Vagina (tissue), 2 donors: ENCODE data around the gene CPNE8. TPM values are rescaled to one million over a fixed set of nuclear protein-coding genes. Genes with fewer than 3 reads are reported as not detected.

Source experiments
- DNase-seq, 2 donors: peaks; one replicate each; pipeline ENCODE4 v3.0.0-alpha.2; 2017; ENCODE audit errors: extremely low spot score in 2 of 2
- H3K27ac ChIP-seq: fragments of 200-600 bp; sonication (generic); one replicate; pipeline ENCODE4 v1.5.1; 2019
- H3K27me3 ChIP-seq: fragments of 200-600 bp; sonication (generic); one replicate; pipeline ENCODE4 v1.5.1; 2019
- H3K36me3 ChIP-seq, 2 donors: fragments of 200-600 bp; sonication (generic); one replicate each; pipeline ENCODE4 v1.5.1; 2017 to 2019
- H3K4me1 ChIP-seq: fragments of 200-600 bp; sonication (generic); one replicate; pipeline ENCODE4 v1.5.1; 2019
- H3K4me3 ChIP-seq, 2 donors: fragments of 200-600 bp; sonication (generic); 1 replicate in 1 of 2; 2 replicates in 1 of 2; pipeline ENCODE4 v1.5.1; 2016 to 2019
- H3K9me3 ChIP-seq: fragments of 200-600 bp; sonication (generic); one replicate; pipeline ENCODE4 v1.5.1; 2019
- POLR2A ChIP-seq, 2 donors: fragments of 450-650 bp; IDR thresholded peaks; one replicate each; pipeline ENCODE4 v1.6.1; 2017; ENCODE audit warnings: antibody characterized with exemption in 2 of 2, mild to moderate bottlenecking in 2 of 2, moderate library complexity in 2 of 2
- POLR2AphosphoS5 ChIP-seq, 2 donors: sonication (generic); formaldehyde crosslinking; IDR thresholded peaks; one replicate each; pipeline ENCODE4 v1.9.0; 2017; ENCODE audit warnings: antibody characterized with exemption in 2 of 2, mild to moderate bottlenecking in 2 of 2, low read depth in 1 of 2; ENCODE audit not compliant: insufficient read depth in 1 of 2
- intact Hi-C: fragments of 100-400 bp; cut with DNase I; formaldehyde crosslinking; loops from one replicate; pipeline ENCODE4 v1.15.1; 2023
- total RNA-seq: library from RNA; depleted of rRNA; stranded (reverse); fragments of >200 nt; gene quantifications from one replicate; pipeline ENCODE4 v1.2.3, GENCODE V29; 2016
- TF ChIP-seq, protein P1 (sequence below), 3 experiments: fragments of 450-650 bp in 2 of 3; fragments of 200-600 bp in 1 of 3; sonication (generic) in 1 of 3; IDR thresholded peaks; one replicate each; pipeline ENCODE4 v1.5.1; 2017 to 2019; ENCODE audit warnings: antibody characterized with exemption in 3 of 3, mild to moderate bottlenecking in 2 of 3, moderate library complexity in 2 of 3

The CPNE8 gene
- total RNA-seq, 1 donor from 2014 or later, result 15.0 TPM

DNA sequence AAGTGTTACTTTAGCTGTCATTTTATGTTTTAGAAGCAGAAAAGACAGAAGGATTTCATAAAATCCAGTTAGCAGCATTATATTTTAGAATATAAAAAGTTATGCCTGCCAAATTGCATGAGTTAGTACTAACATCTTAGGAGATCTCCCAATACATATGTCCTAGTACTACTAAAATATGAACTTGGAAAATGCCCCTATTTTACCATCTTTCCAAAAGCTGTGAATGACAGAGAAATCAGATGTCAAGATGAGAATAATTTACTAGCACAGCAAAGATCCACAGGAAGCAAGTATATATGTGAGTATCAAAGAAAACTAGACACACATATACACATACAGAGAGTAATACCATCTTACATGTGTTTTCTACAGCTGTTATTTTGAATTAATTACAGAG lies 196.9 kb downstream of the CPNE8 start:
- no peaks in the 10 kb centered on the region for H3K4me1 ChIP-seq
- H3K9me3 ChIP-seq, result no peaks in the 10 kb centered on the region
- no peak overlapping the region for H3K27ac ChIP-seq
- H3K36me3 ChIP-seq, result no peaks in the 10 kb centered on the region
- no peak for DNase-seq
- intact Hi-C loops, result no loop called here
- H3K4me3 ChIP-seq, result no peak overlapping the region
- H3K27me3 ChIP-seq, result no peaks in the 10 kb centered on the region
- TF ChIP-seq, protein P1, sequence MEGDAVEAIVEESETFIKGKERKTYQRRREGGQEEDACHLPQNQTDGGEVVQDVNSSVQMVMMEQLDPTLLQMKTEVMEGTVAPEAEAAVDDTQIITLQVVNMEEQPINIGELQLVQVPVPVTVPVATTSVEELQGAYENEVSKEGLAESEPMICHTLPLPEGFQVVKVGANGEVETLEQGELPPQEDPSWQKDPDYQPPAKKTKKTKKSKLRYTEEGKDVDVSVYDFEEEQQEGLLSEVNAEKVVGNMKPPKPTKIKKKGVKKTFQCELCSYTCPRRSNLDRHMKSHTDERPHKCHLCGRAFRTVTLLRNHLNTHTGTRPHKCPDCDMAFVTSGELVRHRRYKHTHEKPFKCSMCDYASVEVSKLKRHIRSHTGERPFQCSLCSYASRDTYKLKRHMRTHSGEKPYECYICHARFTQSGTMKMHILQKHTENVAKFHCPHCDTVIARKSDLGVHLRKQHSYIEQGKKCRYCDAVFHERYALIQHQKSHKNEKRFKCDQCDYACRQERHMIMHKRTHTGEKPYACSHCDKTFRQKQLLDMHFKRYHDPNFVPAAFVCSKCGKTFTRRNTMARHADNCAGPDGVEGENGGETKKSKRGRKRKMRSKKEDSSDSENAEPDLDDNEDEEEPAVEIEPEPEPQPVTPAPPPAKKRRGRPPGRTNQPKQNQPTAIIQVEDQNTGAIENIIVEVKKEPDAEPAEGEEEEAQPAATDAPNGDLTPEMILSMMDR (IDR thresholded peaks at IDR 0.05), result no peak
- TF ChIP-seq POLR2A (IDR thresholded peaks at IDR 0.05) (no peak), POLR2AphosphoS5 (IDR thresholded peaks at IDR 0.05; ENCODE audit: insufficient read depth in 1 of 2, low read depth in 1 of 2) (no peak)

DNA sequence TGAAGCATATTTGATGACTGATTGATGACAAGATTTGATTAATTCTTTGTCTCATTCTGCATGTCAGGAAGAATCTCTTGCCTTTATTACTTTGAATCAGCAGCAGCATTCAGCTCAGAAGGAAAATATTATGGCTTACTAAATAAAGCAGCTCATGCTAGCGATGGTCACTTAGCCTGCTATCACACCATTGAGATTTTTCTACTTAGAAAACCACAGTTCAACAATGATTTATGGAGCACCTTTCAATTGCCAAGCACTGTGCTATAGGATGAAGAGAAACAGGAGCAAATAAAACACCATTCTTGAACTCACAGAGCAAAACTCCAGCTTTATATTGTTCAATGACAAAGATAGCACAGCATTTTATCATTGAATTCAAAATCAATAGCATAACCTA lies 197.7 kb downstream of the CPNE8 start:
- Histone ChIP-seq H3K27ac (no peak overlapping the region), H3K9me3 (no peaks in the 10 kb centered on the region), H3K4me1 (no peaks in the 10 kb centered on the region), H3K36me3 (no peaks in the 10 kb centered on the region), H3K27me3 (no peaks in the 10 kb centered on the region), H3K4me3 (no peak overlapping the region)
- intact Hi-C loops, result no loop called here
- TF ChIP-seq POLR2A (IDR thresholded peaks at IDR 0.05), result no peak
- TF ChIP-seq, protein P1 (IDR thresholded peaks at IDR 0.05), result no peak
- TF ChIP-seq POLR2AphosphoS5 (IDR thresholded peaks at IDR 0.05; ENCODE audit: insufficient read depth in 1 of 2, low read depth in 1 of 2), result no peak
- no peak for DNase-seq

DNA sequence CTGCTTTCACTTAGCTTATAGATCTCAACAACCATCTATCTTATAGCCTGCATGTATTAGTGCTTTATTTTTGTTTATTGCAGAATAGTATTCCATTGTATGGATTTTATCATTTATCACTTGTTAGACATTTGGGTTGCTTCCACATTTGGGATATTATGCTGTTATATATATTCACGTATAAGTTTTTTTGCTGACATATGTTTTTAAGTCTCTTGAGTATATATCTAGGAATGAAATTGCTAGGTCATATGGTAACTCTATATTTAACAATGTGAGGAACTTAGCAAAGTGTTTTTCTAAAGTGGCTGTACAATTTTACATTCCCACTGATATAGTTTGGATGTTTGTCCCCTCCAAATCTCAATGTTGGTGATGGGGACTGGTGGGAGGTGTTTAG lies 208.1 kb downstream of the CPNE8 start:
- no peak overlapping the region for H3K27ac ChIP-seq
- no peak overlapping the region for H3K4me3 ChIP-seq
- TF ChIP-seq POLR2A (IDR thresholded peaks at IDR 0.05), result no peak
- TF ChIP-seq, protein P1 (IDR thresholded peaks at IDR 0.05), result no peak
- TF ChIP-seq POLR2AphosphoS5 (IDR thresholded peaks at IDR 0.05; ENCODE audit: insufficient read depth in 1 of 2, low read depth in 1 of 2), result no peak
- intact Hi-C loops, result no loop called here
- H3K27me3 ChIP-seq, result no peaks in the 10 kb centered on the region
- H3K36me3 ChIP-seq, result no peaks in the 10 kb centered on the region
- no peaks in the 10 kb centered on the region for H3K9me3 ChIP-seq
- no peak for DNase-seq
- H3K4me1 ChIP-seq, result no peaks in the 10 kb centered on the region

DNA sequence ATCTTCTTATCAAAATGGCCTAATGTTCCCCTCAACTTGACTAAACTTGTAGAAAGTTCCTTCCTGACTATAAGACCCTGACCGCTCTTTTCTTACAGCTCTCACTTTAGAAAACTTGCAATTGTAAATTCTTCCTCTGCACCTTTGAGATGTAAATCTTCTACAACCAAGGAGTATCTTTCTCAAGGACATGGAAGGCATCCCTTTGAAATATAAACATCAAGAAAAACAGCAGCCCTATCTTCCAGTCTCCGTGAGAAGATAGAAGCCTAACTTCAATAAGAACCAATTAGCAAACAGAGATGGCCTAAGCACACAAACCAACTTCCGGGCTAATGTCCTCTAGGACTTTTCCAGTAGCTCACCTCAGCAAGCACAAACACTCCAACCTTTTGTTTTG lies 210.3 kb downstream of the CPNE8 start:
- H3K27me3 ChIP-seq, result no peaks in the 10 kb centered on the region

DNA sequence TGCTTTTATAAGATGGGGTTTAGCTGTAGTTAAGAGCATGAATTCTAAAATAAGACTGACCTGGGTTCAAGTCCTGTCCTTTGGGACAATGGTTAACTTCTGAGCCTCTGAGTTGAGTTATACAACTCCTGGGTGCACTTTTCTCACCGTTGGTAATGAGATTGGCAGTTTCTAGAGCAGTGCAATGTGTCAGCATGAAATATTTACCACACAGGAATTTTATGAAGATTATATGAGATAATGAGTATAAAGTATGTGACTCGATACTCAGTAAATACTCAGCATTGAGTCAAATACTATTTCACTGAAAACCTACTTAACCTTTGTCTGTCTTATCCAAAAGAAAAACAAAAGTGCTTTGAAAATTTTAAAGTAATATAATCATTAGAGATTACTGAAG lies 214.2 kb downstream of the CPNE8 start:
- H3K27ac ChIP-seq, result no peak overlapping the region
- no peaks in the 10 kb centered on the region for H3K36me3 ChIP-seq
- H3K4me3 ChIP-seq, result no peak overlapping the region
- TF ChIP-seq POLR2AphosphoS5 (IDR thresholded peaks at IDR 0.05; ENCODE audit: insufficient read depth in 1 of 2, low read depth in 1 of 2) (no peak), POLR2A (IDR thresholded peaks at IDR 0.05) (no peak)
- TF ChIP-seq, protein P1 (IDR thresholded peaks at IDR 0.05), result no peak
- H3K9me3 ChIP-seq, result no peaks in the 10 kb centered on the region
- no peak for DNase-seq
- H3K4me1 ChIP-seq, result no peaks in the 10 kb centered on the region
- H3K27me3 ChIP-seq, result no peaks in the 10 kb centered on the region
- intact Hi-C loops, result no loop called here

More for the DNA sequence above, 210.3 kb downstream of the CPNE8 start:
- TF ChIP-seq, protein P1 (IDR thresholded peaks at IDR 0.05), result no peak
- TF ChIP-seq POLR2A (IDR thresholded peaks at IDR 0.05) (no peak), POLR2AphosphoS5 (IDR thresholded peaks at IDR 0.05; ENCODE audit: insufficient read depth in 1 of 2, low read depth in 1 of 2) (no peak)
- no peaks in the 10 kb centered on the region for H3K9me3 ChIP-seq
- no peak for DNase-seq
- no peak overlapping the region for H3K27ac ChIP-seq
- H3K4me1 ChIP-seq, result no peaks in the 10 kb centered on the region
- H3K36me3 ChIP-seq, result no peaks in the 10 kb centered on the region
- intact Hi-C loops, result no loop called here
- no peak overlapping the region for H3K4me3 ChIP-seq
